Cardiac fibroblast (primary cell): ENCODE data around the gene ATP8A2.

Source experiments
- DNase-seq, 2 donors: peaks; one replicate each; pipeline versions ENCODE4 v3.0.0 to v3.0.0-alpha.2; 2010; ENCODE audit warnings: low read depth in 2 of 2
- H3K4me3 ChIP-seq, 2 donors: replicated peaks in 1 of 2; 1 replicate in 1 of 2; 2 replicates in 1 of 2; pipeline ENCODE4 v1.5.1; 2011; ENCODE audit warnings: low read depth in 2 of 2, low read length in 2 of 2, mild to moderate bottlenecking in 2 of 2, moderate library complexity in 1 of 2
- TF ChIP-seq, protein P1 (sequence below): IDR thresholded peaks from one replicate; pipeline ENCODE4 v1.5.1; 2011; ENCODE audit warnings: low read depth, mild to moderate bottlenecking, low read length, inconsistent platforms

Gene ATP8A2

DNA sequence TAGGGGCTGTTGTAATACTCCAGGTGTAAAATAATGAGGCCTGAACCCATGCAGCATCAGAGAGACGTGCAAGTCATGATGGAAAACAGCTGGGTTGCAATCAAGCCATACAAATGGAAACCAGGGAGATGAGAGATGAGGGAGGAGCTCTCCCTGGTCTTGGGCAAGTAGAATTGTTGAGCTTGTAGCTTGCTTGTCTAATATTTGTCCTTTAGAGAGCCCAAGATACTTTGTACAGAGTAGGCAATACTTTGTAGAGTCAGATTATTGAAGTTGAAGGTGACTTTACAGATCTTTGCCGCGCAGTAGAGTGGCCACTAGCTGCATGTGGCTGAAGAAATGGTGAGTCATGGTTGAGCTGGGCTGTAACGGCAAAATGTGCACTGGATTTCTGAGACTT lies 8.3 kb downstream of the ATP8A2 start:
- no peak overlapping the region for H3K4me3 ChIP-seq
- TF ChIP-seq, protein P1, sequence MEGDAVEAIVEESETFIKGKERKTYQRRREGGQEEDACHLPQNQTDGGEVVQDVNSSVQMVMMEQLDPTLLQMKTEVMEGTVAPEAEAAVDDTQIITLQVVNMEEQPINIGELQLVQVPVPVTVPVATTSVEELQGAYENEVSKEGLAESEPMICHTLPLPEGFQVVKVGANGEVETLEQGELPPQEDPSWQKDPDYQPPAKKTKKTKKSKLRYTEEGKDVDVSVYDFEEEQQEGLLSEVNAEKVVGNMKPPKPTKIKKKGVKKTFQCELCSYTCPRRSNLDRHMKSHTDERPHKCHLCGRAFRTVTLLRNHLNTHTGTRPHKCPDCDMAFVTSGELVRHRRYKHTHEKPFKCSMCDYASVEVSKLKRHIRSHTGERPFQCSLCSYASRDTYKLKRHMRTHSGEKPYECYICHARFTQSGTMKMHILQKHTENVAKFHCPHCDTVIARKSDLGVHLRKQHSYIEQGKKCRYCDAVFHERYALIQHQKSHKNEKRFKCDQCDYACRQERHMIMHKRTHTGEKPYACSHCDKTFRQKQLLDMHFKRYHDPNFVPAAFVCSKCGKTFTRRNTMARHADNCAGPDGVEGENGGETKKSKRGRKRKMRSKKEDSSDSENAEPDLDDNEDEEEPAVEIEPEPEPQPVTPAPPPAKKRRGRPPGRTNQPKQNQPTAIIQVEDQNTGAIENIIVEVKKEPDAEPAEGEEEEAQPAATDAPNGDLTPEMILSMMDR, result no peak
- DNase-seq, result no peak

DNA sequence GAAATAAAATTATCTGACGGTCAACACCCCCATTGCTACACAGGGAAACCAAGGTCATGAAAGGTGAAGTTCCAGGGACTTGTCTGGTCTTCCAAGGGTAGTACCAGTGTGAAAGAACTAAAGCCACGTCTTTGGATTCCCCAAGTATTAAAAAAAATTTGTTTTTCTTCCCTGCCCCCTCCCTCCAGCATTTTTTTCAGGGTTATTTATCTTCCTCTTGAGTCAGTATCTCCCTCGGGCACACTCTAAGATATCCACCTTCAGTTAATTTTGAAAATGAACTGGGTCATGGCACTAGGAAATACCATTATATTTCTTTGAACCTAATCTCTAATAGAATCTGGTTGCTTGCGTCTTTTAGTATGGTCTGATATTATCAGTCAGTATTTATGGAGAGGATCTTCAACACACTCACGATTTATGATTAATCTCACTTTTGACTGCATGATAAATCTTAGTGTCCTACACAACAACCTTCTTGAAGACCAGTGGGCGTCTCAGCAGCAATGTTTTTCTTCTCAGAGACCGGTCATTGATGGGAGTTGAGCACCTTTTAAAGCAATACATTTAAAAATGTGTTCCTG lies 9.1 kb downstream of the ATP8A2 start:
- DNase-seq, result no peak
- no peak overlapping the region for H3K4me3 ChIP-seq
- TF ChIP-seq, protein P1, result no peak

DNA sequence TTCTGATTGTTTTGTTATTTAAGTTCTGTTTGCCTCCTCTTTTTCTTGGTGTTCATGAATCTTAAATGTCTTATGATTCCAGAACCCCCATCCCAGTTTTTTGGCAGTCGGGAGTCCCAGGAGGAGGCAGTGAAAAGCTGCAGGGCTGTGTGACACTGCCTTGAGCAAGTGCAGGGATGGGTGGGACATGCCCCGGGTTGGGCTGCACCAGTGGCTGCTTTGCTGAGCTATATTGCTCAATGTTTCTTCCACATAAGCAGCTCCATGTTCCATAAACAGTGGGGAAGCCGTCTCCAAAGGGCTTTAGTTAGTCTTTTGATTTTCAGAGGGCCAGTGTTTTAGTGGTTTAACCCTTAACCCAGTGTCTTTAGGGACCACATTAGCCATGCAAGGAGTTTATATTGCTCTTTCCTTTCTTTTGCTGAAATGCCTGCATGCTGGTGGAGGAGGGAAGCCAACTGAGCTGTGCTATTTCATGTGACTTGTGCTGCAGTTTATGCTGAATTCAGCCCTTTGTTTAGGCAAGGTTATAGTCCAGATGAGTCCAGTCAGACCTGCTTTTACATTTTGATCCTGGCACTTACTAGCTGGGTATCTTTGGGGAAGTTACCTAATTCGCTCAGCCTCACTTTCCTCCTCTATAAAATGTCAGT lies 13.1 kb downstream of the ATP8A2 start:
- no peak overlapping the region for H3K4me3 ChIP-seq
- no peak for DNase-seq
- TF ChIP-seq, protein P1, result no peak

DNA sequence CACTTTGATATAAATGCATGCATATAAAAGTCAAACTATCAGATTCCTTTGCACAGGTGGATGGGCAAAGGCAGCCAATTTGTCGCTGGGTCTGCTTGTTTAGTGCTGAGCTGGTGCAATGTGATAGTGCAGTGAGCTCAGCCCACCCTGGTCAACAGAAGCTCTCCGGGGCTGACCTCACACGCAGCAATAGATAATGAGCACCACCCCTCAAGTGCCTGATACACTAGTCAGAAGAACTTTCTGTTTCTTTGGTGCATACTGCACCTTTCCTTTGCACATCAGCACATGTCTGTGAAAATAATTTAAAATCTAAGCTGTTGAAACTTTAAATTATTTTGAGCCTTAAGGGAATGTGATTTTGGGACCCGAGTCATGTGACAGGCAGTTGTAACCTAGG lies 20.2 kb downstream of the ATP8A2 start:
- DNase-seq, result no peak
- no peak overlapping the region for H3K4me3 ChIP-seq
- TF ChIP-seq, protein P1, result no peak

DNA sequence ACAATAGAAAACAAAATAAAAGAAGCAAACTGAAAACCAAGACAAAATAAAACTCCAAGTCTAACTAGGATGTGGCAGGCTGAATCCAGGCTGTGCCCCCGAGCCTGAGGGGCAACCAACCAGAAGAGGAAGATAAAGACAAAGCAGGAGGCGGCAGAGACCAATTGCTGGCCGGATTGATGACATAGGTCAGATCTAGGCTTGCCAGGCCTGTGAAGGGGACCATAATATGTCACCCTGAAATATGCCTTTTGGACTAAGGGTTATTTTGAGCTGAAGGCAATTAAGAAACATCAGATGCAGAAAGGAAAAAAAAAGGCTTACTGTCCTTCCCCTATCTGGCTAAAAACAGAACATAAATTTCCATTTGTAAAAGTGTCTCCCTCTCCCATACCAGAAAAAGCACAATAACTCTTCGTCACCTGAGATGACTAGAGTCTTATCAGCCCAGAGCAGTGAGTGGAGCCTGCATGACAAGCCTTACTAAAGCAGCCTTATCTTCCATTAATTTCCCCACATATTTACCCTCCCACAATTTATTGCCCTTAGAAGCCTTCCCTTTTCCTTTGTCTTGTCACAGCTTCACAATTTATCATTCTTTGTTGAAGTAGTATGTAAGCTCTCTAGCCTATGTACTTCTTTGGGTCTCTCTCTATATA lies 22.8 kb downstream of the ATP8A2 start:
- no peak for DNase-seq

DNA sequence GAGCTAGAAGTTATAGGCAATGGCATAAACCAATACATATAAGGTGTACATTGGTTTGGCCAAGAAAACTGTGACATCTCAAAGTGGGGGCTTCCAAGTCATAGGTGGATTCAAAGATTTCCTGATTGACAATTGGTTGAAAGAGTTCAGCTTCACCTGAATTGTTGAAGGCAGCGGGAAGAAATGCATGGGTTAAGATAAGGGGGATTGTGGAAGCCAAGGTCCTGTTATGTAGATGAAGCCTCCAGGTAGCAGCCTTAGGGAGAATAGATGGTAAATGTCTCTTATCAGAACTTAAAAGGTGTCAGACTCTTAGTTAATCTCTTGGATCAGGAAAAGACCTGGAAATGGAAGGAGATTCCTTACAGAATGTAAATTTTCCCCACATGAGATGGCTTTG lies 26.0 kb downstream of the ATP8A2 start:
- H3K4me3 ChIP-seq, result no peak overlapping the region
- DNase-seq, result no peak
- TF ChIP-seq, protein P1, result no peak

More for the DNA sequence above, 22.8 kb downstream of the ATP8A2 start:
- no peak overlapping the region for H3K4me3 ChIP-seq
- TF ChIP-seq, protein P1, result no peak
